ENCODE data around the gene AKIRIN1. TPM values are rescaled to one million over a fixed set of nuclear protein-coding genes. Genes with fewer than 3 reads are reported as not detected.

The AKIRIN1 gene
- total and polyA plus RNA-seq, 10 of the 15 experiments (the other 5 are each of a cell fraction or from before 2014, with no cell fraction given) = 7.5 to 72.3 (median 50.4) TPM

GRCh38 chr1:38992412-38993111, 1.5 kb downstream of the AKIRIN1 start:
- H2AFZ ChIP-seq (ENCODE audit: control insufficient read depth, low read depth, low read length) = no peak overlapping the region
- H3K9ac ChIP-seq (ENCODE audit: control insufficient read depth, insufficient read depth, low read length) = peak overlapping the region; percentile 84
- DNase-seq (ENCODE audit: low read depth, low spot score) = peak; percentile 27
- SMC1A ChIA-PET (ENCODE audit: uncharacterized antibody, unreplicated experiment) = interaction anchor here (0.8 to 1.4 kb wide), 5 partner anchors 9 to 99 kb away, joined by 3 to 6 read pairs (median 4); partner anchors contain the start of gene NDUFS5
- intact Hi-C loops (cut with micrococcal nuclease; ENCODE audit: unreplicated experiment) = loop anchor here (5.0 kb wide), 1 partner anchor 120 kb away; the partner anchor contains the start of gene MYCBP
- BruUV-seq (replicated peaks) = TSS peak; percentile 75
- WGBS (ENCODE audit: insufficient coverage, insufficient replicate concordance, low lambda C conversion rate, missing lambda C conversion rate) = 22% methylated on average over 11 of the region's 11 CpGs
- POLR2A ChIA-PET = interaction anchor here (1.3 to 1.8 kb wide), 3 partner anchors 34 to 133 kb away, joined by 3 to 11 read pairs (median 4); partner anchors contain the start of genes NDUFS5 and RRAGC
- FAIRE-seq = peak; percentile 93
- H3K27ac ChIP-seq (ENCODE audit: control insufficient read depth, insufficient read depth) = peak overlapping the region; percentile 55
- H3K4me2 ChIP-seq (ENCODE audit: control insufficient read depth, insufficient read depth) = peak overlapping the region; percentile 62
- H4K20me1 ChIP-seq (ENCODE audit: control insufficient read depth, insufficient read depth) = no peaks in the 10 kb centered on the region
- peaks cover 0 to 14% of the 10 kb centered on the region in 2 experiments; a peak in 1 of 4 replicates for H3K36me3 ChIP-seq (ENCODE audit: control insufficient read depth in 2 of 2, insufficient read depth in 2 of 2, low read length in 1 of 2)
- H3K4me3 ChIP-seq = peak overlapping the region; percentile 100
- no peaks in the 10 kb centered on the region for H3K27me3 ChIP-seq (replicated peaks in 1 of 2; ENCODE audit: control insufficient read depth in 2 of 2, insufficient read depth in 2 of 2, low read length in 1 of 2)
- peaks cover 63% of the 10 kb centered on the region for H3K79me2 ChIP-seq (ENCODE audit: control insufficient read depth, insufficient read depth, low read length)
- in situ Hi-C loops (cut with MboI) = no loop called here
- peak; percentile 40 for ATAC-seq
- RAD21 ChIA-PET (ENCODE audit: unreplicated experiment) = interaction anchor here (0.9 kb wide), 2 partner anchors 34 to 119 kb away, joined by 4 read pairs; partner anchors contain the start of genes MYCBP and NDUFS5
- CTCF ChIA-PET = interaction anchor here (0.8 to 1.4 kb wide), 3 partner anchors 9 to 37 kb away, joined by 3 to 4 read pairs (median 3); partner anchors contain the start of gene NDUFS5
- H3K9me3 ChIP-seq (replicated peaks; ENCODE audit: control insufficient read depth, insufficient read depth, low read length) = no peaks in the 10 kb centered on the region
- no peaks in the 10 kb centered on the region for H3K4me1 ChIP-seq (ENCODE audit: control insufficient read depth, insufficient read depth, low read length)
- no peak for TF ChIP-seq EGR1 (IDR thresholded peaks at IDR 0.05; ENCODE audit: borderline replicate concordance in 1 of 2, low read depth in 2 of 2, low read length in 2 of 2)
- no peak for TF ChIP-seq SP1 (IDR thresholded peaks at IDR 0.05; ENCODE audit: low read depth, low read length)
- 0 out of 2 replicates have a peak, but pooled peaks have one; percentile 64 for TF ChIP-seq NBN (IDR thresholded peaks at IDR 0.05)
- no peak for TF ChIP-seq ZNF207 (IDR thresholded peaks at IDR 0.05; ENCODE audit: borderline replicate concordance)
- peak; percentile 36; the same call in 1 of the 2 replicates for TF ChIP-seq EED (IDR thresholded peaks at IDR 0.05; ENCODE audit: low read depth)
- TF ChIP-seq, protein P1, sequence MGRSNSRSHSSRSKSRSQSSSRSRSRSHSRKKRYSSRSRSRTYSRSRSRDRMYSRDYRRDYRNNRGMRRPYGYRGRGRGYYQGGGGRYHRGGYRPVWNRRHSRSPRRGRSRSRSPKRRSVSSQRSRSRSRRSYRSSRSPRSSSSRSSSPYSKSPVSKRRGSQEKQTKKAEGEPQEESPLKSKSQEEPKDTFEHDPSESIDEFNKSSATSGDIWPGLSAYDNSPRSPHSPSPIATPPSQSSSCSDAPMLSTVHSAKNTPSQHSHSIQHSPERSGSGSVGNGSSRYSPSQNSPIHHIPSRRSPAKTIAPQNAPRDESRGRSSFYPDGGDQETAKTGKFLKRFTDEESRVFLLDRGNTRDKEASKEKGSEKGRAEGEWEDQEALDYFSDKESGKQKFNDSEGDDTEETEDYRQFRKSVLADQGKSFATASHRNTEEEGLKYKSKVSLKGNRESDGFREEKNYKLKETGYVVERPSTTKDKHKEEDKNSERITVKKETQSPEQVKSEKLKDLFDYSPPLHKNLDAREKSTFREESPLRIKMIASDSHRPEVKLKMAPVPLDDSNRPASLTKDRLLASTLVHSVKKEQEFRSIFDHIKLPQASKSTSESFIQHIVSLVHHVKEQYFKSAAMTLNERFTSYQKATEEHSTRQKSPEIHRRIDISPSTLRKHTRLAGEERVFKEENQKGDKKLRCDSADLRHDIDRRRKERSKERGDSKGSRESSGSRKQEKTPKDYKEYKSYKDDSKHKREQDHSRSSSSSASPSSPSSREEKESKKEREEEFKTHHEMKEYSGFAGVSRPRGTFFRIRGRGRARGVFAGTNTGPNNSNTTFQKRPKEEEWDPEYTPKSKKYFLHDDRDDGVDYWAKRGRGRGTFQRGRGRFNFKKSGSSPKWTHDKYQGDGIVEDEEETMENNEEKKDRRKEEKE (IDR thresholded peaks at IDR 0.05) = no peak
- TF ChIP-seq TAF1 (IDR thresholded peaks at IDR 0.05; ENCODE audit: borderline replicate concordance, low read depth, low read length) = no peak
- no peak for TF ChIP-seq CREB1 (IDR thresholded peaks at IDR 0.05; ENCODE audit: low read depth)
- TF ChIP-seq SUZ12 (IDR thresholded peaks at IDR 0.05; ENCODE audit: unreplicated experiment) = no peak
- no peak for TF ChIP-seq NRF1 (conservative IDR thresholded peaks at IDR 0.05; ENCODE audit: low read depth, low read length)
- no peak for TF ChIP-seq PAX5 (IDR thresholded peaks at IDR 0.05; ENCODE audit: borderline replicate concordance, low read depth, low read length)
- no peak for TF ChIP-seq JUND (IDR thresholded peaks at IDR 0.05; ENCODE audit: low read depth, low read length)
- no peak for TF ChIP-seq LARP7 (IDR thresholded peaks at IDR 0.05)
- TF ChIP-seq IKZF2 (IDR thresholded peaks at IDR 0.05) = peak; percentile 40 to 47; a peak in 3 of 4 replicates
- TF ChIP-seq ZNF217 (IDR thresholded peaks at IDR 0.05) = no peak
- TF ChIP-seq RBBP5 (conservative IDR thresholded peaks at IDR 0.05) = no peak
- no peak for TF ChIP-seq HSF1 (IDR thresholded peaks at IDR 0.05; ENCODE audit: low read depth, low read length)
- TF ChIP-seq SMAD5 (IDR thresholded peaks at IDR 0.05; ENCODE audit: low read depth) = no peak
- no peak for TF ChIP-seq ESRRA (IDR thresholded peaks at IDR 0.05; ENCODE audit: low read length)
- no peak for TF ChIP-seq NFYA (IDR thresholded peaks at IDR 0.05; ENCODE audit: borderline replicate concordance, low read depth, low read length)
- TF ChIP-seq BACH1 (IDR thresholded peaks at IDR 0.05; ENCODE audit: borderline replicate concordance) = no peak
